ENCODE measurements around the gene PON2. TPM values are rescaled to one million over a fixed set of nuclear protein-coding genes. Genes with fewer than 3 reads are reported as not detected.

Gene PON2
- total RNA-seq, 2 experiments from 2014 or later, result not detected

- H3K4me2 ChIP-seq (ENCODE audit: low read length), result no peak overlapping the region
- no peak for DNase-seq (ENCODE audit: low spot score)
- TF ChIP-seq, protein P1, sequence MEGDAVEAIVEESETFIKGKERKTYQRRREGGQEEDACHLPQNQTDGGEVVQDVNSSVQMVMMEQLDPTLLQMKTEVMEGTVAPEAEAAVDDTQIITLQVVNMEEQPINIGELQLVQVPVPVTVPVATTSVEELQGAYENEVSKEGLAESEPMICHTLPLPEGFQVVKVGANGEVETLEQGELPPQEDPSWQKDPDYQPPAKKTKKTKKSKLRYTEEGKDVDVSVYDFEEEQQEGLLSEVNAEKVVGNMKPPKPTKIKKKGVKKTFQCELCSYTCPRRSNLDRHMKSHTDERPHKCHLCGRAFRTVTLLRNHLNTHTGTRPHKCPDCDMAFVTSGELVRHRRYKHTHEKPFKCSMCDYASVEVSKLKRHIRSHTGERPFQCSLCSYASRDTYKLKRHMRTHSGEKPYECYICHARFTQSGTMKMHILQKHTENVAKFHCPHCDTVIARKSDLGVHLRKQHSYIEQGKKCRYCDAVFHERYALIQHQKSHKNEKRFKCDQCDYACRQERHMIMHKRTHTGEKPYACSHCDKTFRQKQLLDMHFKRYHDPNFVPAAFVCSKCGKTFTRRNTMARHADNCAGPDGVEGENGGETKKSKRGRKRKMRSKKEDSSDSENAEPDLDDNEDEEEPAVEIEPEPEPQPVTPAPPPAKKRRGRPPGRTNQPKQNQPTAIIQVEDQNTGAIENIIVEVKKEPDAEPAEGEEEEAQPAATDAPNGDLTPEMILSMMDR (conservative IDR thresholded peaks at IDR 0.05; ENCODE audit: low read length), result no peak
- TF ChIP-seq EZH2phosphoT487 (IDR thresholded peaks at IDR 0.05; ENCODE audit: borderline replicate concordance, low read depth, low read length), result no peak
- POLR2A ChIA-PET, result interaction anchor here (0.7 kb wide), 1 partner anchor 28 kb away, joined by 3 read pairs; no protein-coding TSS in a partner anchor
- H3K79me2 ChIP-seq (ENCODE audit: insufficient read depth, low read depth, low read length), result no peaks in the 10 kb centered on the region
- H4K20me1 ChIP-seq (ENCODE audit: insufficient read depth, low read length), result no peaks in the 10 kb centered on the region
- intact Hi-C loops (cut with micrococcal nuclease; ENCODE audit: unreplicated experiment), result no loop called here
- no peak overlapping the region for H3K27ac ChIP-seq (ENCODE audit: low read depth, low read length, poor library complexity, severe bottlenecking)
- BruUV-seq (replicated peaks), result no TSS peak
- no peaks in the 10 kb centered on the region for H3K9me2 ChIP-seq (ENCODE audit: insufficient read depth, low read length)
- no peak overlapping the region for H2AFZ ChIP-seq (ENCODE audit: low read length)
- H3K4me1 ChIP-seq (ENCODE audit: insufficient read depth, low read length, poor library complexity, severe bottlenecking), result no peaks in the 10 kb centered on the region
- no peaks in the 10 kb centered on the region for H3K9me3 ChIP-seq (ENCODE audit: low read length)
- no peaks in the 10 kb centered on the region for H3K36me3 ChIP-seq (ENCODE audit: insufficient read depth, low read length)
- H3K4me3 ChIP-seq (ENCODE audit: low read depth, low read length, poor library complexity, severe bottlenecking), result no peak overlapping the region
- CTCF ChIA-PET (ENCODE audit: unreplicated experiment), result no interaction called here
Observed at GRCh38 chr7:95405208-95405607, 29.6 kb downstream of the PON2 start.

DNA sequence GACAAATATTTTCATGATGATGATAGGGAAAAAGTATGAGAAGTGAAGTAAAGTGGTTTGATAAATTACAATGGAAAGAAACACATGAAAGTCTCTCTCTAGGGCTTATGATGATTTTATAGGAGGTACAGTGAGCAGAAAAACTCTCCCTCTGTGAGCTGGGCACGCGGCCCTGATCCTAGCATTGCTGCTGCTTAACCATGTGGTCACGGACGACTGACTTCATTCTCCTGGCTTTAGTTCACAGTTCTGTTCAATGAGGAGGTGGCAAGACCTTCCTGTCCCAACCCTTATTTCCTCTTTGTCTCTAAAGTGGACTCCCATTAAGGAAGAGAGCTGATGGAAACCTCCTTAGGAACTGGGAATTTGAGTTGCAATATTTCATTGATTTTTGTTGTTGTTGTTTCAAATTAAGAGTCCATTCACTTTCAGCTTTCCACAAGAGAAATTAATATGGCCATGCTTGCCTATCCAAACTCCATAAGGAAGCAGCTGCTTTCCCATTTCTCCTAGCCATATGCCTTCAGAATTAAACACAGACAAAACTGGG lies 30.4 kb downstream of the PON2 start:
- Histone ChIP-seq H3K79me2 (ENCODE audit: insufficient read depth, low read depth, low read length) (no peaks in the 10 kb centered on the region), H3K4me2 (ENCODE audit: low read length) (no peak overlapping the region), H3K4me3 (ENCODE audit: low read depth, low read length, poor library complexity, severe bottlenecking) (no peak overlapping the region), H3K9me3 (ENCODE audit: low read length) (no peaks in the 10 kb centered on the region), H3K36me3 (ENCODE audit: insufficient read depth, low read length) (no peaks in the 10 kb centered on the region), H4K20me1 (ENCODE audit: insufficient read depth, low read length) (no peaks in the 10 kb centered on the region), H3K9me2 (ENCODE audit: insufficient read depth, low read length) (no peaks in the 10 kb centered on the region), H3K4me1 (ENCODE audit: insufficient read depth, low read length, poor library complexity, severe bottlenecking) (no peaks in the 10 kb centered on the region), H2AFZ (ENCODE audit: low read length) (no peak overlapping the region), H3K27ac (ENCODE audit: low read depth, low read length, poor library complexity, severe bottlenecking) (no peak overlapping the region)
- intact Hi-C loops (cut with micrococcal nuclease; ENCODE audit: unreplicated experiment), result no loop called here
- ChIA-PET POLR2A (interaction anchor here (0.6 kb wide), 1 partner anchor 253 kb away, joined by 6 read pairs; no protein-coding TSS in a partner anchor), CTCF (ENCODE audit: unreplicated experiment) (no interaction called here)
- BruUV-seq (replicated peaks), result no TSS peak
- TF ChIP-seq, protein P1 (conservative IDR thresholded peaks at IDR 0.05; ENCODE audit: low read length), result no peak
- TF ChIP-seq EZH2phosphoT487 (IDR thresholded peaks at IDR 0.05; ENCODE audit: borderline replicate concordance, low read depth, low read length), result no peak
- DNase-seq (ENCODE audit: low spot score), result no peak

DNA sequence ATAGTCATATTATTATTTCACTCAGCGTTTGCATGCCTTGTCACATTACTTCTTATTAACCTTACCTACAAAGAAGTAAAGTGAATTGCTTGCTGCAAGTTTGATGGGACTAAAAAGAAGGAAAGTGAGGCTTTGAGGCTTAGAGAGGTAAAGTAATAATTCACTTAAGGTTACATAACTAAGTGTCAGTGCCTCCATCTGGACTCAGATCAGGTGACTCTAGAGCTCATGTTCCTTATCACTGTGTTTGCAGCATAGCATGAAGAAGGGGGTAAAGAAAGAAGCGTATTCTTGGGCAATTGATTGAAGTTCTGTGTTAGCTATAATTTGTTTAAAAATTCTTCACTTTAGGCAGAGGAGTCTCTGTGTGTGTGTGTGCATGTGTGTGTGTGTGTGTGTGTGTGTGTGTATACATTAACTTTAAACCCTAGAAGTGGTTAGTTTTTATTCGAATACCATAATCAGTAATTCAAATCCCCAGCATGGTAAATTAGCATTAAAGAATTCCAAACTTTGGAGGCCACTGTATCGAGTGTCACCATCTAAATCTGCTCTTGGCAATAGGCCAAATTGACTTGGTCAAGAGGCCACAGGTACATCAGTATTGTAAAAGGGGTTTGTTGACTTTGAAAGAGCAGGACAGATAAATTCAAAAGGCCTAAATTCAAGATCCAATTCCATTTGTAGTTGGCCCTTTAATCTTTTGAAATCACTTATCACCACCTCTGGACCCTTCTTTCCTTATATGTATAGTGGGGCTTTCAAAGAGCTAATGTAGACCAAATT lies 36.5 kb downstream of the PON2 start:
- POLR2A ChIA-PET, result interaction anchor here (0.6 kb wide), 1 partner anchor 743 kb away, joined by 3 read pairs; no protein-coding TSS in a partner anchor
- intact Hi-C loops (cut with micrococcal nuclease; ENCODE audit: unreplicated experiment), result no loop called here
- Histone ChIP-seq H3K4me2 (ENCODE audit: low read length) (no peak overlapping the region), H3K9me3 (ENCODE audit: low read length) (no peaks in the 10 kb centered on the region), H4K20me1 (ENCODE audit: insufficient read depth, low read length) (no peaks in the 10 kb centered on the region), H2AFZ (ENCODE audit: low read length) (no peak overlapping the region), H3K4me3 (ENCODE audit: low read depth, low read length, poor library complexity, severe bottlenecking) (no peak overlapping the region), H3K79me2 (ENCODE audit: insufficient read depth, low read depth, low read length) (no peaks in the 10 kb centered on the region), H3K27ac (ENCODE audit: low read depth, low read length, poor library complexity, severe bottlenecking) (no peak overlapping the region), H3K36me3 (ENCODE audit: insufficient read depth, low read length) (no peaks in the 10 kb centered on the region), H3K4me1 (ENCODE audit: insufficient read depth, low read length, poor library complexity, severe bottlenecking) (no peaks in the 10 kb centered on the region), H3K9me2 (ENCODE audit: insufficient read depth, low read length) (no peaks in the 10 kb centered on the region)
- DNase-seq (ENCODE audit: low spot score), result no peak
- TF ChIP-seq, protein P1 (conservative IDR thresholded peaks at IDR 0.05; ENCODE audit: low read length), result no peak
- TF ChIP-seq EZH2phosphoT487 (IDR thresholded peaks at IDR 0.05; ENCODE audit: borderline replicate concordance, low read depth, low read length), result no peak
- CTCF ChIA-PET (ENCODE audit: unreplicated experiment), result no interaction called here
- BruUV-seq (replicated peaks), result no TSS peak
